RCC 7860 (cell line): ENCODE data around the gene BZW1.

ENCODE experiments used
- DNase-seq: peaks from one replicate; pipeline ENCODE4 v3.0.0-alpha.2; 2015; ENCODE audit warnings: low spot score
- FAIRE-seq: peaks from 2 replicates; lab custom pipeline; 2012; peaks lifted over from hg19 to GRCh38; lab: Jason Lieb, UNC

BZW1 gene

DNA sequence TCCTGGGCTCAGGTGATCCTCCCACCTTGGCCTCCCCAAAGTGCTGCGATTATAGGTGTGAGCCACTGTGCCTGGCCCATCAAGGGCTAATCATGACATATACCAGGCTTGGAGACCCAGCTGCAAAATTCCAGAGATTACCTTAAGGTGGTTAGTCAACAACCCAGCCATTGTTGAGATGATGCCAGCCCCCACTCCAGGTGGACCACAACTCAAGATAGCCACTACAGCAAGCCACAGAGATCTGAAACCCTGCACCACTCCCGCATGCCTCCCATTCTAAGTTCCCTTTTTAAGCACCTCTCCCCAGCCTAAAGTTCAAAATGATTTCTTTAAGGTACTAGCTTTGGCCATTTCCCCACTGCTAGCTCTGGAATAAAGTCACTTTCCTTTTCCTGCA lies 57.3 kb downstream of the BZW1 start:
- no peak for DNase-seq

DNA sequence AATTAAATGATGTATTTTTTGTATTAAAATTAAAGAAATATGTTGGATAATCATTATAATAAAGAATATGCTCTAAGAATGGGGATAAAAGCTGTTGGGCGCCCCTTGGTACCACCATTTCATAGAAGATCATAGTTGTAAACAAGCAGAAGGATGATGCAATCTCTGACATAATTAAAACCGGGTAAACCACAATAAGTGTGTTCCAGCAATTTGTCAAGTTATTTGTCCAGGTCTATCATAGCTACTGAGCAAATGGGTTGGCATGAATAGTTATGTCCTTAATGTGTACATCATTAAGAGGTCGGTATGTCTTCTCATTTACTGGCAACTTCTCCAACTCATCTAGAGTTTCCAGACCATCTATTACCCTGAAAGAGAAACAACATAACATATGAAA lies 59.4 kb downstream of the BZW1 start:
- no peak for FAIRE-seq
- DNase-seq = no peak

More for the DNA sequence above, 57.3 kb downstream of the BZW1 start:
- no peak for FAIRE-seq

DNA sequence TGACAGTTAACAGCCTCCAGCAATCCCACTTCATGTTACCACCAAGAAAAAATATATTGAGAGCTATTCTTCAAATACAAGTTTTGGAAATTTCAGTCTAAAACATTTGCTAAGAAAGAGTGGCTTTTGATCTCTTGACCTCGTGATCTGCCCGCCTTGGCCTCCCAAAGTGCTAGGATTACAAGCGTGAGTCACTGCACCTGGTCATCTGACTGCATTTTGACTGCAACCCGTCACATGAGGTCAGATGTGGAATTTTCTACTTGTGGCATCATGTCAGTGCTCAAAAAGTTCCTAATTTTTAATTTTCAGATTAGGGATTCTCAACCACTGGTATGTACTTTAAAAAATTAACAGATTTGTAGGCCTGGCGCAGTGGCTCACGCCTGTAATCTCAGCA lies 61.9 kb downstream of the BZW1 start:
- DNase-seq (no peak), FAIRE-seq (no peak)
